Cardiac muscle cell (in vitro differentiated cells and primary cell): ENCODE data around the gene CNOT4. TPM values are rescaled to one million over a fixed set of nuclear protein-coding genes. Genes with fewer than 3 reads are reported as not detected.
"Not testable (repeated sequence)": the region's sequence is repeated elsewhere in the genome, so short reads cannot be mapped to it uniquely, and the experiment has no call there.

Experiments used
- DNase-seq, 2 donors: peaks; one replicate each; pipeline versions ENCODE4 v3.0.0 to v3.0.0-alpha.2; 2010 to 2017; ENCODE audit warnings: low read depth in 1 of 2, low spot score in 1 of 2
- H3K27ac ChIP-seq: fragments of 200-600 bp; sonication (generic); 2 replicates; pipeline ENCODE4 v1.5.1; 2016
- H3K27me3 ChIP-seq: fragments of 200-600 bp; sonication (generic); 2 replicates; pipeline ENCODE4 v1.6.0; 2016; ENCODE audit warnings: control low read depth
- H3K36me3 ChIP-seq: fragments of 200-600 bp; sonication (generic); 2 replicates; pipeline ENCODE4 v1.5.1; 2016; ENCODE audit warnings: control low read depth
- H3K4me1 ChIP-seq: fragments of 200-600 bp; sonication (generic); 2 replicates; pipeline ENCODE4 v1.8.1; 2017; ENCODE audit warnings: low read depth, mild to moderate bottlenecking, mixed run types
- H3K4me3 ChIP-seq: fragments of 200-600 bp; sonication (generic); 2 replicates; pipeline ENCODE4 v1.5.1; 2016; ENCODE audit warnings: mild to moderate bottlenecking
- H3K9me3 ChIP-seq: fragments of 200-600 bp; sonication (generic); 2 replicates; pipeline ENCODE4 v1.5.1; 2017; ENCODE audit warnings: low read depth, mild to moderate bottlenecking, control low read depth
- polyA plus RNA-seq: library from polyadenylated mRNA; unstranded; fragments of >200 nt; fragmentation: Nextera tagmentation; extraction: Ambion mirVana; gene quantifications from 2 replicates; pipeline ENCODE4 v1.2.1, GENCODE V29; 2016
- total RNA-seq: library from RNA; depleted of rRNA; stranded (reverse); fragments of >200 nt; gene quantifications from 2 replicates; pipeline ENCODE4 v1.2.3, GENCODE V29; 2016
- TF ChIP-seq, protein P1 (sequence below): IDR thresholded peaks from 2 replicates; pipeline ENCODE4 v1.5.1; 2012; ENCODE audit warnings: low read depth, mild to moderate bottlenecking, low read length

Gene CNOT4
- total and polyA plus RNA-seq, 2 experiments from 2014 or later: 14.5 to 23.6 TPM

GRCh38 chr7:135499818-135500217 lies 10.1 kb downstream of the CNOT4 start:
- H3K27me3 ChIP-seq: no peaks in the 10 kb centered on the region
- H3K27ac ChIP-seq: no peak overlapping the region
- no peak overlapping the region for H3K4me3 ChIP-seq
- no peaks in the 10 kb centered on the region for H3K9me3 ChIP-seq
- no peaks in the 10 kb centered on the region for H3K36me3 ChIP-seq
- TF ChIP-seq, protein P1, sequence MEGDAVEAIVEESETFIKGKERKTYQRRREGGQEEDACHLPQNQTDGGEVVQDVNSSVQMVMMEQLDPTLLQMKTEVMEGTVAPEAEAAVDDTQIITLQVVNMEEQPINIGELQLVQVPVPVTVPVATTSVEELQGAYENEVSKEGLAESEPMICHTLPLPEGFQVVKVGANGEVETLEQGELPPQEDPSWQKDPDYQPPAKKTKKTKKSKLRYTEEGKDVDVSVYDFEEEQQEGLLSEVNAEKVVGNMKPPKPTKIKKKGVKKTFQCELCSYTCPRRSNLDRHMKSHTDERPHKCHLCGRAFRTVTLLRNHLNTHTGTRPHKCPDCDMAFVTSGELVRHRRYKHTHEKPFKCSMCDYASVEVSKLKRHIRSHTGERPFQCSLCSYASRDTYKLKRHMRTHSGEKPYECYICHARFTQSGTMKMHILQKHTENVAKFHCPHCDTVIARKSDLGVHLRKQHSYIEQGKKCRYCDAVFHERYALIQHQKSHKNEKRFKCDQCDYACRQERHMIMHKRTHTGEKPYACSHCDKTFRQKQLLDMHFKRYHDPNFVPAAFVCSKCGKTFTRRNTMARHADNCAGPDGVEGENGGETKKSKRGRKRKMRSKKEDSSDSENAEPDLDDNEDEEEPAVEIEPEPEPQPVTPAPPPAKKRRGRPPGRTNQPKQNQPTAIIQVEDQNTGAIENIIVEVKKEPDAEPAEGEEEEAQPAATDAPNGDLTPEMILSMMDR: no peak
- DNase-seq: peak in 1 of 2 donors; percentile 46
- no peaks in the 10 kb centered on the region for H3K4me1 ChIP-seq

- H3K27ac ChIP-seq, H3K9me3 ChIP-seq, H3K36me3 ChIP-seq, H3K4me3 ChIP-seq, H3K27me3 ChIP-seq, DNase-seq, H3K4me1 ChIP-seq: not testable (repeated sequence)
Observed at GRCh38 chr7:135497161-135497560, 12.7 kb downstream of the CNOT4 start.

GRCh38 chr7:135493362-135493761 lies 16.5 kb downstream of the CNOT4 start:
- H3K9me3 ChIP-seq: no peaks in the 10 kb centered on the region
- H3K27me3 ChIP-seq: no peaks in the 10 kb centered on the region
- H3K27ac ChIP-seq: no peak overlapping the region
- H3K4me3 ChIP-seq: no peak overlapping the region
- TF ChIP-seq, protein P1: no peak
- H3K36me3 ChIP-seq: no peaks in the 10 kb centered on the region
- peak in 1 of 2 donors; percentile 61 for DNase-seq
- peaks cover 6% of the 10 kb centered on the region for H3K4me1 ChIP-seq

DNA sequence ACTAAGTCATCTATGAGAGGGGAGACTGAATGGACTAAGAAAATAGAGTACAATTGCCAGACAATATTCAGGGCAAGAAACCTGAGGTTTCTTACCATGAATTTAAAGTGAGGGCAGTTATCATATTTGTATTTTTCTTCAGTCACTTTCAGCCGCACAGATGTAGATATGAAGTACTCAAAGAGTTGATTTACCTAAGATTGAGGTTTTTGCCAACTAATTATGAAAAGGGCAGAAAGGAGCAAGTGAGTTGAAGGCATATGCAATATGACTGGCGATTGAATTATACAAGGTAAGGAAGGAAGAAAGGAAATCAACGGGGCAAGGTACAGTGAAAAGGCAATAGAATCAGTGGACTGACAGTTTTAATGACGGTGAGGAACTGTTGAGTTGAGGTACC lies 17.8 kb downstream of the CNOT4 start:
- Histone ChIP-seq H3K27ac (no peak overlapping the region), H3K4me1 (peaks cover 6% of the 10 kb centered on the region), H3K4me3 (no peak overlapping the region), H3K9me3 (no peaks in the 10 kb centered on the region), H3K36me3 (no peaks in the 10 kb centered on the region), H3K27me3 (no peaks in the 10 kb centered on the region)
- no peak for DNase-seq
- TF ChIP-seq, protein P1: no peak

- DNase-seq: peak; percentile 22 to 73
- Histone ChIP-seq H3K27me3 (no peaks in the 10 kb centered on the region), H3K27ac (peak overlapping the region; percentile 7), H3K4me3 (no peak overlapping the region), H3K9me3 (no peaks in the 10 kb centered on the region), H3K36me3 (no peaks in the 10 kb centered on the region), H3K4me1 (peaks cover 6% of the 10 kb centered on the region)
- TF ChIP-seq, protein P1: no peak
Observed at GRCh38 chr7:135490783-135491182, 19.1 kb downstream of the CNOT4 start.

- Histone ChIP-seq H3K4me1 (peaks cover 6% of the 10 kb centered on the region), H3K27me3 (no peaks in the 10 kb centered on the region), H3K4me3 (no peak overlapping the region), H3K9me3 (no peaks in the 10 kb centered on the region), H3K27ac (no peak overlapping the region), H3K36me3 (no peaks in the 10 kb centered on the region)
- TF ChIP-seq, protein P1: no peak
- no peak for DNase-seq
Observed at GRCh38 chr7:135489791-135490190, 20.1 kb downstream of the CNOT4 start.
